GM18870 (cell line): Measurements from ENCODE around the gene ABR.

Experiments used
- ATAC-seq: cut with Tn5 transposase; IDR thresholded peaks from one replicate; pipeline ENCODE4 v1.9.1; 2021; ENCODE audit warnings: moderate library complexity; ENCODE audit not compliant: unreplicated experiment

ABR gene

DNA sequence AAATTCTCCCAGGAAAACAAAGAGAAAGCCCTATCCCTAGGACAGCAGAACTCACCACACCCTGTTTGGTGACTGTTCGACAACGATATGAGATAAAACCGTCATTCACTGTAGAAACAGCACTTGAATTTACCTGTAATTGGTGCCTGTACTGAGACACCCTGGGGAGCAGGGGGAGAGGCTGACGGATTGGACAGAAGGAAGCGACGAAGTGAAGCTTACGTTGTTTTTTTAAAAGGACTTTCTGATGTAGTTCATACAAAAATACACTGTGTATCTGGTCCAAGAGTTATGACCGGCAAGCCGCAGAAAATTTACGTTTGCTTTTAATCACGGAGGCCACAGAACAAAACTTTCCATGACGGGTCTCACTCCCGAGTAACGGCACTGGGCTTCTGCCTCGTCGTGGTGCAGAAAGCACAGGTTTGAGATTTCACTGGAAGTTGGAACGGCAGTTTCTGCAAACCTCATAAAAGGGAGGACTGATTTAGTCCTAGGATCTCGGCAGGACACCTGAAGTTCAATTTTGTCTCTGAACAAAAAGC lies 209.9 kb downstream of the ABR start:
- no peak for ATAC-seq

DNA sequence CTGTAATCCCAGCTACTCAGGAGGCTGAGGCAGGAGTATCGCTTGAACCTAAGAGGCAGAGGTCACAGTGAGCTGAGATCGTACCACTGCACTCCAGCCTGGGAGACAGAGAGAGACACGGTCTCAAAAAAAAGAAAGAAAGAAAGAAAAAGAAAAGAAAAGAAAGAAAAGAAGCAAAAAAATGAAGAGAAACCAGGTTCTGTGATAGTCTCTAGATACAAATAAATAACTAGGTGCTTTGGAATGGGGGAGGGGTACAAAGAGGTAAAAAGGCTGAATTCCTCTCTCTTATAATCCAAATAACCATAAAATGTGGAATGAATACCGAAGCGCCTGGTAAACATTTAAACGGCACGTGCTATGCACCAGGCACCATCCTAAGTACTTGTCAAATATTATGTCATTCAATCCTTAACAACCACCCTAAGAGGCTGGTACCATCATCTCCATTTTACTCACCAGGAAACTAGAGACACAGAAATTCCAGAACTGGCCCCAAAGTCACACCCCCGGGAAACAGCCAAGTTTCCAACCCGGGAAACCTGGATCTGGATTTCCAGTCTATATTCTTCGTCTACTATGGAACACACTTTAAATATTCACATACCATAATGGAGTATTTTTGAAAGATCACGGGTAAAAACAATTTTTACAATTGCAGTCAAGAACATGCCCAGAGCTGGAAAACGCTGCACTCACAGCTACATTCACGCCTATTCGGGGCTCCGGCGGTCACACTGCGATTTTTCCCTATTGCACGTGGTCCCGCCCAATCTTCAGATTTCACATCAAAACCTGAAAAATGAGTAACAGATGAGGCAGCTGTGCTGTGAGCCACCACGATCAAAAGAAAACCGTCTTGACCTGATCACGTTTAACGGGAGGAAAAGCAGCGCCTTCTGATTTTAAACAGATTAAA lies 210.7 kb downstream of the ABR start:
- no peak for ATAC-seq

DNA sequence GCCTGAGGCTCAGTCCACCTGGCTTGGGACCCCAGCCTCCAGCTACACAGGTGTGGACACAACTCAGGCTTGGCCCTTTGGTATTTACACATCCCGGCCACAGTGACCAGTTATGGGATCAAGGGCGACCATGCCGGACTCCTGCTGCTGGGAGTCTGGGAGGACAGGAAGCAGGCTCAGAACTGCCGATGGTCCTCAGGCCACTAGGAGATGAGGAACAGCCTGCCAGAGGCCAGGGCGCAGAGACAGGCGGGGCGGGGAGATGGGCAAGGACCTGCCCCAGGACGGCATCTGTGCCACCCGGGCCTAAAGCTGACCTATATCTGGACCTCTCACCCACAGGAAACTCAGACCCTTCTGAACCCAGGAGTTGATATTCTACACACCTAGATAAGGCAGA lies 212.7 kb downstream of the ABR start:
- no peak for ATAC-seq

DNA sequence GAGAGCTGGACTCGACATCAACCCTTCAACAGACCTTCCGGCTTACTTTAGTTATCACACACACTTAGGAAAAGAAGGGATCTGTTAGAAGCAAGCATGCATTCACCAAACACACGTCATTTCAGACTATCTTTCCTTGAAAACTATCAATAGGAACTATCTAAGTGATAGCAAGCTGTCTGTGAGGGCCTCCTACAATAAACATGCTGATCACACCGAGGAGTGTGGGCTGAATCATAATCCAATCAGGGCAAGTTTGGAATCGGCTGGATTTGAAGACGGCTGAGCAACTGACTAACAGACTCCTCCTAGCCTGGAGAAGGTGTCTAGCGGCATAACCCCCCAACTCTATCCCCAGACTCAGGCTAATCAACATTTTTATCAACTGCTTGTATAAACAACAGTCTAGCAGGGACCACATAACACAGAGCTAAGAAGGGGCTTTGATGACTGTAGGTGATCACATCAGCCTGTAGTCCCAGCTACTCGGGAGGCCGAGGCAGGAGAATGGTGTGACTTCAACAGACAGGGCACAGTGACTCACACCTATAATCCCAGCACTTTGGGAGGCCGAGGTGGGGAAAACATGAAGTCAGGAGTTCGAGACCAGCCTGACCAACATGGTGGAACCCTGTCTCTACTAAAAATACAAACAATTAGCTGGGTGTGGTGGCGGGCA lies 214.3 kb downstream of the ABR start:
- ATAC-seq = no peak

DNA sequence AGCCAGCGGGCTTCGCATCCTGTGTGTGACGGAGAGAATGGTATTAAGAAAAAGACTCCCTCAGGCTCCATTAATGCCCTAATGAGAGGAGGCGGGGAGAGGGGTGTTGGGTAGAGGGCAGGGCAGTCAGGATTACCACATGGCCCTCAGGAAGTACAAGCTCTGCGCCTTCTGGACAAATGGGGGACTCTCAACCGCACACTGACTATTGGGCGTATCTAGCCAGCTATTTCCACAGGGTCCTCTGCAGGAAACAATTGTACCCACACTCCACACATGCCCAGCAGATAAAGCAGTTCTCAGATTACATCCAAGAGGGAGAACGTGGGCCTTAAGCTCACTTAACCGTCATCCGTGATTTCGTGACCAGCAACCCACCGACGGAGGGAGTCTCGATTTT lies 214.9 kb downstream of the ABR start:
- no peak for ATAC-seq

DNA sequence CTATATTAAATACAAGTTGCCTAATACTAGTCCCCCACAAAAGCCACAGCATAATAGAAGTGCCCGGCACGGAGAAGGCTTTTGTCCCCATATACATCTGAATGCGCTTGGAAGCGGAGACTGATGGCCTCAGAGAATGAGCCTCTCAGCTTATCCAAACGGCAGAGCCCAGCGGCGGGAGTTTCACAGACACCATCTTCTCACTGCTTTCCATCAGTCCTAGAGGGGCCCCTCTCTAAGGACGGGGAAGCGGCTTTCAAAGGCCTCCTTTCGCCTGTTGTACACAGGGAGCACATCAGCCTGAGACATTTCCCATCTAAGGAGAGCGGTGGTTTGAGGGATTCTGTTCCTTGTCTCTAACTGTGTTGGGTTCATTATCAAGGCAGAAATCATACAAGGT lies 217.1 kb downstream of the ABR start:
- no peak for ATAC-seq

DNA sequence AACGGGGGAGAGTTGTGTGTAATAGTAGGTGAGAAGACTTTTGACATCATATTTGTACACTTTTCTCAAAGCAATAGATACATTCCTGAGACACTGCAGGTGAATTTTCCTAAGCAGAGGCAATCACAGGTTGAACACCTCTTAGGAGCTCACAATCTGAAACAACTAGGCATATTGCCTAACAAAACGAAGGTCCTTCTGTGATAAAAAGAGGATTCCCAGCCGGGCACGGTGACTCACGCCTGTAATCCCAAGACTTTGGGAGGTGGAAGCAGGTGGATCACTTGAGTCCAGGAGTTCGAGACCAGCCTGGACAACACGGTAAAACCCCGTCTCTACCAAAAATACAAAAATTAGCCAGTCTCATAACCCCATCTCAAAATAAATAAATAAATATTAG lies 217.6 kb downstream of the ABR start:
- no peak for ATAC-seq

DNA sequence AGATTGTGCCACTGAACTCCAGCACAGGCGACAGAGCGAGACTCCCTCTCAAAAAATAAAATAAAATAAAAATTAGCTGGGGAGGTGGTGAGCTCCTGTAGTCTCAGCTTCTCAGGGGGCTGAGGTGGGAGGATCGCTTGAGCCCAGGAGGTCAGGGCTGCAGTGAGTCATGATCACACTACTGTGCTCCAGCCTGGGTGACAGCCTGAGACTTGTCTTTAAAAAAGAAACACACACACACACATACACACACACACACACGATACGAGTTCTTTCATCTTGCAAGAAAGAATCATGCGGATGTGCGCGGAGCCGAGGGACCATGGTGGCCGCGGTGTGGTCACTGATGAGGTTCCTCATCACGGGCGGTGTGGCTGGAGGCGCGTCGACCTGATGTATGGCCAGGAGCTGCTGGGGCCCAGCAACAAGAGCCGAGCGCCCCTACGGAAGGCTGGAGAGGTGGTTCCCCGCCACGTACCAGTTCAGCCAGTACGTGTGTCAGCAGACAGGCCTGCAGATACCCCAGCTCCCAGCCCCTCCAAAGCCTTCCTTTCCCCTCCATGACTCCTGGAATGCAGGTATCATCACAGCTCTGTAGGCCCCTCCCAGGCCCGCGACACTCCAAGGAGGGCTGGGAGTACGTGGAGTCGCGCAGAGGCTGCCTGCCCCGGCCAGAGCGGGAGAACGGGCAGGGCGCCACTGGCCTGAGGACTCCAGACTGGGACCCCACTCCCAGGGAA lies 220.9 kb downstream of the ABR start:
- ATAC-seq = no peak

DNA sequence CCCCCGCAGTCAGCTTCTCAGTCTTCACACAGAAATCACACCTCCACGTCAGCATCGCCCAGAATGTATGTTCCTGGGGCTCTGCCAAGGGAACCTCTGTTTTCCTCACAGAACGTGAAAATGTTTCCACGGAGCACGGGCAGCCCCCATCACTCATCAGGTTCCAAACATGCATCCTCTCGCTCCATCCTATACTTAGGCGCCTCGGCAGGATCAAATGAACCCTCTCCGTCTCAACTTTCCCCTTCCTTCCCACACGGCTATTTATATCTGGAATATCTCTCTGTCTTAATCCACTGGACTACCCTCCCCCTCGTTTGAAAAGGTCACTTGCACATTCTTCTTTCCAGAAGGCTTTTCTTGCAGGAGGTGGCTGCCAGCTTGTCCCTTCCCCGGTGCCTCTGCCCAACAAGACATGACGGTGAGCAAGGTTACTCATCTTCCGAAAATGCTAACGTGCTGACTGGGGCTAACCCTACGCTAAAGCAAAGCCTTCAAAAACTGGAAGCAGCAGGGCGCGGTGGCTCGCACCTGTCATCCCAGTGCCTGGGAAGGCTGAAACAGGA lies 221.8 kb downstream of the ABR start:
- ATAC-seq = no peak

DNA sequence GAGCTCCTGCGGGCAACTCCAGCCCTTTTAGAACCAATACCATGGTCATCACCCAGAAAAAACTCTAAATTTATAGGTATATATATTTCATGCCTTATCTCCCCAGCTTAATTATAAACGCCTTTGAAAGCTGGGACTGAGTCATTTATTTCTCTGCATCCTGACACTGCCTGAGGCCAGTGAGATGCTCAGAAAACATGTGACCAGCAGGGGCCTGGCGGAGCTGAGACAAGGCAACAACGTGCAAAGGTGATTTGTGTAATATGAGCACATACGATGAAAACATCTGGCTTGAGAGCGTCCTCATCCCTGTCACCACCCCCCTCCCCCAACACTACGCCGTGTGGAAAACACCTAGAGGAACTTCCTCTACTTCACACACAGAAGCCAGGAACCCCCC lies 222.9 kb downstream of the ABR start:
- ATAC-seq = no peak

DNA sequence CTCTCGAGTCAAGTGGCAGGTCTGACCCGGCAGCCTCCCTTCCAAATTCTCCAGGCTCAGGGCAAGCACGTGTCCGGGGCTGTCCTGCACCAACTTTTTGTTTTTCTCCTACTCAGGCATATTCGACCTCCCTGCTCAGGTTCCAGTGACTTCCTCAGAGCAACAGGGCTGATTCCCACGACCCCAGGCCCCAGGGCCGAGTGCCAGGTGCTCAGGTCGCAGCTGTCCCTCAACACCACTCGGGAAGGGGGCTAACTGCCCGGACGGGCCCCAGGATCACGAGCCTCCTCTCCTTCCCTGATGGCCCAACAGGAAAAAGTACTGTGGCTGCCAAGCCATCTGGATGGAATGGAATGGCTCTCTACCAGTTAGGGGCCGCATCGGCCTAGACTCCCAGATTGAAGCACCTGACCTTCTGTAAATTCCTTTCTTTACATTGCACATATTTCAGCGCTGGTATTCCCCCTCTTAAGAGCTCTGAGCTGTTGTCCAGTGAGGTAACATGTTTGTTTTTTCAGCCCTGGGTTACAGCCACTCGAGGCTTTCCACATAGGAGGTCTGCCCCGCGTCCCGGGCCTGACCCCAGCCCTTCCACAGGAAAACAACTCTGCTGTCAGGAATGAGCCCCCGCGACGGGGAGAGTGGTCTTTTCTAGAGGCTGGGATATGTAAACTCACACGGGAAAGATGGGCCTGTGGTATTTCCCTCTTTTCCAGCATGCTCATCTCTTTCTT lies 225.2 kb downstream of the ABR start:
- ATAC-seq = no peak

DNA sequence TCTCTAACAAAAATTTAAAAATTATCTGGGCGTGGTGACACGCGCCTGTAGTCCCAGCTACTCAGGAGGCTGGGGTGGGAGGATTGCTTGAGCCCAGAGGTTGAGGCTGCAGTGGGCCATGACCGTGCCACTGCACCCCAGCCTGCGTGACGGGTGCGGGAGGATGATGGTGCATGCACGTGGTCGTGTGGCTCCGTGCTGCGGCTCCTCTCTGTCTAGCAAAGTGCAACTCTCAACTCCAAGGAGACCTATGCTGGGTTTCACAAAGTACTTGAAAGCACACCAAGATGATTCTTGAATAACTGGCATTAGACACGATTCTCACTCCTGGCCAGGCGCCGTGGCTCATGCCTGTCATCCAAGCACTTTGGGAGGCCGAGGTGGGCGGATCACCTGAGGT lies 226.0 kb downstream of the ABR start:
- no peak for ATAC-seq
